ENCODE results near the gene ALB. TPM values are rescaled to one million over a fixed set of nuclear protein-coding genes. Genes with fewer than 3 reads are reported as not detected.

ALB gene
- total RNA-seq, 1 donor from 2014 or later, result not detected

DNA sequence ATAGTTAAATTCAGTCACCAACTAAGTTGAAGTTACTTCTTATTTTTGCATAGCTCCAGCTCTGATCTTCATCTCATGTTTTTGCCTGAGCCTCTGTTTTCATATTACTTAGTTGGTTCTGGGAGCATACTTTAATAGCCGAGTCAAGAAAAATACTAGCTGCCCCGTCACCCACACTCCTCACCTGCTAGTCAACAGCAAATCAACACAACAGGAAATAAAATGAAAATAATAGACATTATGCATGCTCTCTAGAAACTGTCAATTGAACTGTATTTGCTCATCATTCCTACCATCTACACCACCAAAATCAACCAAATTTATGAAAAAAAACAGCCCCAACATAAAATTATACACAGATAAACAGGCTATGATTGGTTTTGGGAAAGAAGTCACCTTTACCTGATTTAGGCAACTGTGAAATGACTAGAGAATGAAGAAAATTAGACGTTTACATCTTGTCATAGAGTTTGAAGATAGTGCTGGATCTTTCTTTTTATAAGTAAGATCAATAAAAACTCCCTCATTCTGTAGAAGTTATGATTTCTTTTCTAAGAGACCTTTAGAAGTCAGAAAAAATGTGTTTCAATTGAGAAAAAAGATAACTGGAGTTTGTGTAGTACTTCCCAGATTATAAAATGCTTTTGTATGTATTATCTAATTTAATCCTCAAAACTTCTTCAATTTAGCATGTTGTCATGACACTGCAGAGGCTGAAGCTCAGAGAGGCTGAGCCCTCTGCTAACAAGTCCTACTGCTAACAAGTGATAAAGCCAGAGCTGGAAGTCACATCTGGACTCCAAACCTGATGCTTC lies 7.0 kb downstream of the ALB start:
- CTCF ChIA-PET, result no interaction called here
- TF ChIP-seq, protein P1, sequence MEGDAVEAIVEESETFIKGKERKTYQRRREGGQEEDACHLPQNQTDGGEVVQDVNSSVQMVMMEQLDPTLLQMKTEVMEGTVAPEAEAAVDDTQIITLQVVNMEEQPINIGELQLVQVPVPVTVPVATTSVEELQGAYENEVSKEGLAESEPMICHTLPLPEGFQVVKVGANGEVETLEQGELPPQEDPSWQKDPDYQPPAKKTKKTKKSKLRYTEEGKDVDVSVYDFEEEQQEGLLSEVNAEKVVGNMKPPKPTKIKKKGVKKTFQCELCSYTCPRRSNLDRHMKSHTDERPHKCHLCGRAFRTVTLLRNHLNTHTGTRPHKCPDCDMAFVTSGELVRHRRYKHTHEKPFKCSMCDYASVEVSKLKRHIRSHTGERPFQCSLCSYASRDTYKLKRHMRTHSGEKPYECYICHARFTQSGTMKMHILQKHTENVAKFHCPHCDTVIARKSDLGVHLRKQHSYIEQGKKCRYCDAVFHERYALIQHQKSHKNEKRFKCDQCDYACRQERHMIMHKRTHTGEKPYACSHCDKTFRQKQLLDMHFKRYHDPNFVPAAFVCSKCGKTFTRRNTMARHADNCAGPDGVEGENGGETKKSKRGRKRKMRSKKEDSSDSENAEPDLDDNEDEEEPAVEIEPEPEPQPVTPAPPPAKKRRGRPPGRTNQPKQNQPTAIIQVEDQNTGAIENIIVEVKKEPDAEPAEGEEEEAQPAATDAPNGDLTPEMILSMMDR (IDR thresholded peaks at IDR 0.05), result no peak
- H3K27me3 Mint-ChIP-seq, result no peaks in the 10 kb centered on the region
- ATAC-seq (ENCODE audit: low read depth) (no peak), DNase-seq (no peak)
- intact Hi-C loops (cut with micrococcal nuclease), result no loop called here
- no peaks in the 10 kb centered on the region for H3K36me3 Mint-ChIP-seq (ENCODE audit: low read depth)
- no peak overlapping the region for H3K4me3 Mint-ChIP-seq
- H3K27ac Mint-ChIP-seq, result no peak overlapping the region
- POLR2A ChIA-PET, result no interaction called here
- no peaks in the 10 kb centered on the region for H3K9me3 Mint-ChIP-seq
- H3K4me1 Mint-ChIP-seq, result no peaks in the 10 kb centered on the region

DNA sequence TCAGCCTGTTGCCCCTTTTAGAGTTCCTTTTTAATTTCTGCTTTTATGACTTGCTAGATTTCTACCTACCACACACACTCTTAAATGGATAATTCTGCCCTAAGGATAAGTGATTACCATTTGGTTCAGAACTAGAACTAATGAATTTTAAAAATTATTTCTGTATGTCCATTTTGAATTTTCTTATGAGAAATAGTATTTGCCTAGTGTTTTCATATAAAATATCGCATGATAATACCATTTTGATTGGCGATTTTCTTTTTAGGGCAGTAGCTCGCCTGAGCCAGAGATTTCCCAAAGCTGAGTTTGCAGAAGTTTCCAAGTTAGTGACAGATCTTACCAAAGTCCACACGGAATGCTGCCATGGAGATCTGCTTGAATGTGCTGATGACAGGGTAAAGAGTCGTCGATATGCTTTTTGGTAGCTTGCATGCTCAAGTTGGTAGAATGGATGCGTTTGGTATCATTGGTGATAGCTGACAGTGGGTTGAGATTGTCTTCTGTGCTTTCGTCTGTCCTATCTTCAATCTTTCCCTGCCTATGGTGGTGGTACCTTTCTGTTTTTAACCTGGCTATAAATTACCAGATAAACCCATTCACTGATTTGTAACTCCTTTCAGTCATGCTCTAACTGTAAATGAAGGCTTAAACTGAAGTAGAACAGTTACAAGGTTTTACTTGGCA lies 7.8 kb downstream of the ALB start:
- Mint-ChIP-seq H3K9me3 (no peaks in the 10 kb centered on the region), H3K4me3 (no peak overlapping the region), H3K36me3 (ENCODE audit: low read depth) (no peaks in the 10 kb centered on the region), H3K4me1 (no peaks in the 10 kb centered on the region), H3K27ac (no peak overlapping the region), H3K27me3 (no peaks in the 10 kb centered on the region)
- DNase-seq (no peak), ATAC-seq (ENCODE audit: low read depth) (no peak)
- CTCF ChIA-PET, result no interaction called here
- POLR2A ChIA-PET, result no interaction called here
- TF ChIP-seq, protein P1 (IDR thresholded peaks at IDR 0.05), result no peak
- intact Hi-C loops (cut with micrococcal nuclease), result no loop called here

DNA sequence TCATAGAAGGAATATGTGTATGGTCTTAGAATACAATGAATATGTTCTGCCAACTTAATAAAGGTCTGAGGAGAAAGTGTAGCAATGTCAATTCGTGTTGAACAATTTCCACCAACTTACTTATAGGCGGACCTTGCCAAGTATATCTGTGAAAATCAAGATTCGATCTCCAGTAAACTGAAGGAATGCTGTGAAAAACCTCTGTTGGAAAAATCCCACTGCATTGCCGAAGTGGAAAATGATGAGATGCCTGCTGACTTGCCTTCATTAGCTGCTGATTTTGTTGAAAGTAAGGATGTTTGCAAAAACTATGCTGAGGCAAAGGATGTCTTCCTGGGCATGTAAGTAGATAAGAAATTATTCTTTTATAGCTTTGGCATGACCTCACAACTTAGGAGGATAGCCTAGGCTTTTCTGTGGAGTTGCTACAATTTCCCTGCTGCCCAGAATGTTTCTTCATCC lies 9.2 kb downstream of the ALB start:
- no peak overlapping the region for H3K4me3 Mint-ChIP-seq
- H3K27me3 Mint-ChIP-seq, result no peaks in the 10 kb centered on the region
- H3K9me3 Mint-ChIP-seq, result no peaks in the 10 kb centered on the region
- H3K36me3 Mint-ChIP-seq (ENCODE audit: low read depth), result no peaks in the 10 kb centered on the region
- ChIA-PET POLR2A (no interaction called here), CTCF (no interaction called here)
- H3K27ac Mint-ChIP-seq, result no peak overlapping the region
- no peak for ATAC-seq (ENCODE audit: low read depth)
- DNase-seq, result no peak
- TF ChIP-seq, protein P1 (IDR thresholded peaks at IDR 0.05), result no peak
- intact Hi-C loops (cut with micrococcal nuclease), result no loop called here
- H3K4me1 Mint-ChIP-seq, result no peaks in the 10 kb centered on the region

DNA sequence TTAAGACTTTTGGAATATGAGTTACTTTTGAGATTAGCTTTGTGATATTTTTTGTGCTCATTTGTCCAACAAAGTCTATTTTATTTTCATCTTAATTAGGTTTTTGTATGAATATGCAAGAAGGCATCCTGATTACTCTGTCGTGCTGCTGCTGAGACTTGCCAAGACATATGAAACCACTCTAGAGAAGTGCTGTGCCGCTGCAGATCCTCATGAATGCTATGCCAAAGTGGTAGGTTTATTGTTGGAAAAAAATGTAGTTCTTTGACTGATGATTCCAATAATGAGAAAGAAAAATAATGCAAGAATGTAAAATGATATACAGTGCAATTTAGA lies 10.8 kb downstream of the ALB start:
- ATAC-seq (ENCODE audit: low read depth) (no peak), DNase-seq (no peak)
- Mint-ChIP-seq H3K27me3 (no peaks in the 10 kb centered on the region), H3K4me1 (no peaks in the 10 kb centered on the region), H3K36me3 (ENCODE audit: low read depth) (no peaks in the 10 kb centered on the region), H3K9me3 (no peaks in the 10 kb centered on the region), H3K4me3 (no peak overlapping the region), H3K27ac (no peak overlapping the region)
- intact Hi-C loops (cut with micrococcal nuclease), result no loop called here
- TF ChIP-seq, protein P1 (IDR thresholded peaks at IDR 0.05), result no peak
- POLR2A ChIA-PET, result no interaction called here
- CTCF ChIA-PET, result no interaction called here

DNA sequence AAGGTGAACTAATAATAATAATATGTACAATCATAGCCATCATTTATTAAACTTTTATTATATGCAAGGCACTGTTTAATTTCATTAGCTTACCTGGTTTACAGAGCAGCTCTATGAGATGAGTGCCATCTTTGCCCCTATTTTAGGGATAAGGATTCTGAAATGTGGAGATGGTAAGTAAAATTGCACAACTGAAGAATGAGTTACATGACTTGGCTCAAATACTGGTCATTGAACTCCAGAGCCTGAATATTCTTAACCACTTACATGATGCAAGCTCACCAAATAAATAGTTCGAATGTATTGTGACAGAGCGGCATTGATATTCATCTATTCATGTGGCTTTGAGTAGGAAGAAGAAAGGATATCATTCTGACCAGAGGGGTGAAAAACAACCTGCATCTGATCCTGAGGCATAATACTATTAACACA lies 11.7 kb downstream of the ALB start:
- no peaks in the 10 kb centered on the region for H3K27me3 Mint-ChIP-seq
- H3K9me3 Mint-ChIP-seq, result no peaks in the 10 kb centered on the region
- TF ChIP-seq, protein P1 (IDR thresholded peaks at IDR 0.05), result no peak
- ChIA-PET POLR2A (no interaction called here), CTCF (no interaction called here)
- H3K36me3 Mint-ChIP-seq (ENCODE audit: low read depth), result no peaks in the 10 kb centered on the region
- intact Hi-C loops (cut with micrococcal nuclease), result no loop called here
- H3K27ac Mint-ChIP-seq, result no peak overlapping the region
- H3K4me1 Mint-ChIP-seq, result no peaks in the 10 kb centered on the region
- H3K4me3 Mint-ChIP-seq, result no peak overlapping the region
- ATAC-seq (ENCODE audit: low read depth), result no peak
- no peak for DNase-seq

Measured in activated B cell treated with CpG ODN at 0.5 μM for 24 hours (primary cell).